Thoracic aorta (tissue), 2 donors: ENCODE results near the gene PTK7. TPM values are rescaled to one million over a fixed set of nuclear protein-coding genes. Genes with fewer than 3 reads are reported as not detected.

Experiments used
- ATAC-seq: fragments of 150-250 bp; one replicate; pipeline ENCODE4 v1.8.0; 2017; ENCODE audit warnings: low read depth; ENCODE audit not compliant: insufficient number of reproducible peaks, low FRiP score
- DNase-seq: peaks from one replicate; pipeline ENCODE4 v3.0.0-alpha.2; 2020; ENCODE audit warnings: low spot score
- H3K27ac ChIP-seq, 2 donors: fragments of 200-600 bp; sonication (generic); 1 replicate in 1 of 2; 2 replicates in 1 of 2; pipeline ENCODE4 v1.5.1; 2016; ENCODE audit warnings: mild to moderate bottlenecking in 2 of 2, moderate library complexity in 2 of 2
- H3K27me3 ChIP-seq: fragments of 200-600 bp; sonication (generic); replicated peaks from 2 replicates; pipeline ENCODE4 v1.6.0; 2016; ENCODE audit warnings: mild to moderate bottlenecking; ENCODE audit not compliant: insufficient read depth
- H3K36me3 ChIP-seq: fragments of 200-600 bp; sonication (generic); one replicate; pipeline ENCODE4 v1.5.1; 2016
- H3K4me1 ChIP-seq, 2 donors: fragments of 200-600 bp; sonication (generic); 1 replicate in 1 of 2; 2 replicates in 1 of 2; pipeline versions ENCODE4 v1.5.1 to v1.6.0; 2016; ENCODE audit warnings: low read depth in 2 of 2, mild to moderate bottlenecking in 1 of 2; ENCODE audit not compliant: control insufficient read depth in 1 of 2
- H3K4me3 ChIP-seq: fragments of 200-600 bp; sonication (generic); 2 replicates; pipeline ENCODE4 v1.5.1; 2016; ENCODE audit warnings: mild to moderate bottlenecking
- H3K9me3 ChIP-seq: fragments of 200-600 bp; sonication (generic); 2 replicates; pipeline ENCODE4 v1.5.1; 2016
- total RNA-seq, 2 donors: library from RNA; depleted of rRNA; stranded (reverse); fragments of >200 nt; gene quantifications; one replicate each; pipeline versions ENCODE4 v1.1.0 to v1.2.3, GENCODE V29; 2016
- TF ChIP-seq, protein P1 (sequence below): fragments of 200-600 bp; sonication (generic); IDR thresholded peaks from one replicate; pipeline ENCODE4 v1.5.1; 2019; ENCODE audit warnings: antibody characterized with exemption

Gene PTK7
- total RNA-seq, 2 donors from 2014 or later, result 4.5 to 6.8 TPM

DNA sequence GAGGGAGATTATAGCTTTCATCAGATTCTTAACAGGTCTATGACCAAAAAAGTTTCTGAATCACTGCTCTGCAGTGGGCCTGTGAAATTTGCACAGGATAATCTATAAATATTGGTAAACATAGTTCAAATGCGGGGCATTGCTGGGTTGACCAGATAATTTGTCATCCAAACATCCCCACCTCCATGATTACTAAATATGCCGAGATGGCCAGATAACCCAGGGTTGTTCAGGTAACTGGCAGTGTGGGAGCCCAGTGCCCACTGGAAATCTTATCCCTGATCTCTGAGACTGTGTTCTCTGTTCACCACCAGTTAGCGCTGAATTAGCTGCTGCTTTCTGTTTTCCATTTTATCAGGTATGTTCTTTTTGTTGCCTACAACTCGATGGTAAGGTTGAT is 21.4 kb downstream of the PTK7 start:
- TF ChIP-seq, protein P1, sequence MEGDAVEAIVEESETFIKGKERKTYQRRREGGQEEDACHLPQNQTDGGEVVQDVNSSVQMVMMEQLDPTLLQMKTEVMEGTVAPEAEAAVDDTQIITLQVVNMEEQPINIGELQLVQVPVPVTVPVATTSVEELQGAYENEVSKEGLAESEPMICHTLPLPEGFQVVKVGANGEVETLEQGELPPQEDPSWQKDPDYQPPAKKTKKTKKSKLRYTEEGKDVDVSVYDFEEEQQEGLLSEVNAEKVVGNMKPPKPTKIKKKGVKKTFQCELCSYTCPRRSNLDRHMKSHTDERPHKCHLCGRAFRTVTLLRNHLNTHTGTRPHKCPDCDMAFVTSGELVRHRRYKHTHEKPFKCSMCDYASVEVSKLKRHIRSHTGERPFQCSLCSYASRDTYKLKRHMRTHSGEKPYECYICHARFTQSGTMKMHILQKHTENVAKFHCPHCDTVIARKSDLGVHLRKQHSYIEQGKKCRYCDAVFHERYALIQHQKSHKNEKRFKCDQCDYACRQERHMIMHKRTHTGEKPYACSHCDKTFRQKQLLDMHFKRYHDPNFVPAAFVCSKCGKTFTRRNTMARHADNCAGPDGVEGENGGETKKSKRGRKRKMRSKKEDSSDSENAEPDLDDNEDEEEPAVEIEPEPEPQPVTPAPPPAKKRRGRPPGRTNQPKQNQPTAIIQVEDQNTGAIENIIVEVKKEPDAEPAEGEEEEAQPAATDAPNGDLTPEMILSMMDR, result no peak

DNA sequence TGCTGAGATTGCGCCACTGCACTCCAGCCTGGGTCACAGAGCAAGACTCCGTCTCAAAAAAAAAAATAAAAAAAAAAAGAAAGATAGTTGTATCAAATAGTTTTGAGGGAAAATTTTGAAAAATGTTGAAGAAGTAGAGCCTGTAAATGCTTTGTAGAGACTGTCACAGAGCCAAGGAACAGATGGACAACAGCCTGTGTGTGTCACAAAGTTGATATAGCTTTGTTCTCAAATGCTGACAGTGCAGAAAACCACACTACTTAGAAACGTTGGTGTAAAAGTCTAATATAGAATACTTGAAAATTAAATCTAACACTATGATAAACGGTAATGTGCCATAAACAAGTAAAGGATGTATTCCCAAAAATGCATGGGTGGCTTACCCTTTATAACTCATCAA is 25.4 kb downstream of the PTK7 start:
- Histone ChIP-seq H3K36me3 (no peaks in the 10 kb centered on the region), H3K27ac (no peak overlapping the region), H3K4me3 (no peak overlapping the region), H3K9me3 (no peaks in the 10 kb centered on the region), H3K4me1 (peaks cover 0 to 9% of the 10 kb centered on the region in 2 donors), H3K27me3 (no peaks in the 10 kb centered on the region)
- TF ChIP-seq, protein P1, result no peak
- DNase-seq (no peak), ATAC-seq (no peak)

More for the DNA sequence above, 21.4 kb downstream of the PTK7 start:
- Histone ChIP-seq H3K4me3 (no peak overlapping the region), H3K4me1 (peaks cover 0 to 15% of the 10 kb centered on the region in 2 donors), H3K36me3 (no peaks in the 10 kb centered on the region), H3K9me3 (no peaks in the 10 kb centered on the region), H3K27me3 (no peaks in the 10 kb centered on the region), H3K27ac (no peak overlapping the region)
- ATAC-seq (no peak), DNase-seq (no peak)

DNA sequence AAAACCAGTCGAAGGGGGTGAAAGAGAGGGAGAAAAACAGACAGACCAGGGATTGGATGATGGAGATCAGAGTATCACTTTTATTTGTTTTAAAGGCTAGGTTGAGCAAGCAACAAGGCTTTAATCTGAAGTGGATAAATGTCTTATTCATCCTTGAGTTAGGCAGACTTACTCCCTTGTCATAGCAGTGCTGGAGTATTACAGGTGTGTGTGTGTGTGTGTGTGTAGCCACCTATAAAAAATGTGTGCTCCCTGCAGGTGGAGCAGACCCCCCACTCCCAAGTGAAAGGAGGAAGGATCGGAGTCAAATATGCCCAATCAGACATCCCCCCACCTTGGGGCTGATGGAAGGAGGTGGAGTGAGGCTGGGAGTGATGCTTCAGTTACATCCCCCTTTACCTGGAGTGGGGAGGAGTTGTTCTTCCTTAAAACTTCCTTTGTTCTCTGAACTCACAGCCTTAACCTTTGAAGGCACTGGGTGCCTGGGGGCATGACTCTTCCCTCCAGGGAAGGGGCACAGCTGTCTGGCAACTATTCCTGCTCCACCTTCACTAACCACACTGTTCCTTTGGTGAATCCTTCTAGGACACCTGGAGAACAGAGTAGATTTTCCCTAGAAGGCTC is 27.3 kb downstream of the PTK7 start:
- Histone ChIP-seq H3K4me1 (no peaks in the 10 kb centered on the region), H3K27me3 (no peaks in the 10 kb centered on the region), H3K27ac (no peak overlapping the region), H3K36me3 (no peaks in the 10 kb centered on the region), H3K9me3 (no peaks in the 10 kb centered on the region), H3K4me3 (no peak overlapping the region)
- TF ChIP-seq, protein P1, result no peak
- DNase-seq (no peak), ATAC-seq (no peak)

DNA sequence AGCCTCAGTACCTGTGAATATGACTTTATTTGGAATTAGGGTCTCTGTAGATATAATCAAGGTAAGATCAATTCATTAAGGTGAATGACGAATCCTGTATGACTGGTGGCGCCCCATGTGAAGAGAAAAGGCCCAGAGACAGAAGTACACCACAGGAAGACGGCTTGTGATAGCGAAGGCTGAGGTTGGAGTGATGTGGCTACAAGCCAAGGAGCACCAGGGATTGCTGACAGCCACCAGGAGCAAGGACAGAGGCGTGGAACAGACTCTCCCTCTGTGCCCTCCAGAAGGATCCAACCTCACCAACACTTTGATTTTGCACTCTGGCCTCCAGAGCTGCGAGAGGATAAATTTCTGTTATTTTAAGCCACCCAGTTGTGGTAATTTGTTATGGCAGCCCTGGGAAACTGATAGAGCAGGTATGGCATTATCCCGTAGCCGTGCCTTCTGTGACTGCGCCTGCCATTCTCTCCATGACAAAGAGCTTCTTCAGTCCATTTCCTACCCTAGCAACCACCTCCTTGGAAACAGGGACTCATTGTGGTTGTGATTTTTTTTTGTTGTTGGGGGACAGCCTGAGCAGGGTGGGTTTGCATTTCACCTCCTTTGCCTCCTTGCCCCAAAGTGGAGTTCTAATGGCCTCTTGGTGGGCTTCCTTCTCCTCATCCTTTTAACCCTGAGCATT is 29.6 kb downstream of the PTK7 start:
- TF ChIP-seq, protein P1, result no peak
- Histone ChIP-seq H3K27me3 (no peaks in the 10 kb centered on the region), H3K27ac (no peak overlapping the region), H3K4me3 (no peak overlapping the region), H3K36me3 (no peaks in the 10 kb centered on the region), H3K9me3 (no peaks in the 10 kb centered on the region), H3K4me1 (no peaks in the 10 kb centered on the region)
- DNase-seq, result no peak
- no peak for ATAC-seq

DNA sequence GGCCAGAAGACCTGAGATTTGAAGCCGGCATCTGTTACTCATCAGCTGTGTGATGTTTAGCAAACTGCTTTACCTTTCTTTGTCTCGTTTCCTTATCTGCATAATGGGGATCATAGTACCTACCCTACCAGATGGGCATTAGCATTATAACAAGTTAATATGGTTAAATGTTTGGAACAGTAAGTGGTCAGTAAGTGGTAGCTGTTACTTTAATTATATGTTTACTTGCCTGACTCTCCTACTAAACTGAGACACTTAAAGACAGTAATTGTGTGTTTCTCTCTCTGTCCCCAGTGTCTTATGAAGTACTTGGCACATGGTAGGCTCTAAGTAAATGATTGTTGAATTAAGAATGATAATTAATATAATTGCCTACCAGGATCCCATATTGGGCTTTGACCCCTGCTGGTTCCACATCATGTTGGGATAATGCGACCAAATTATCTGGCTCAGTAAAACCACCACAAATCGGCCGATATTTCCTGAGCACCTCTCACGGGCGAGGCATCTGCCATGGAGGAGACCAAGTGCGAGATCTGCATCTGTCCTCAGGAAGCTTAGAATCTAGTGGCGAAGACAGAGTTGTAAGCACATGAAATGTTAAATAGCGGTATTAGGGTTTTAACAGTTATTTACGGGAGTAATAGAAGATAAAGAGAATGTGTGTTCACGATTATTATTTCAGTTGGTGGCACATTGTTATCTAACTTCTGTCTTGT is 31.4 kb downstream of the PTK7 start:
- no peaks in the 10 kb centered on the region for H3K9me3 ChIP-seq
- no peak overlapping the region for H3K4me3 ChIP-seq
- ATAC-seq, result no peak
- H3K4me1 ChIP-seq, result no peaks in the 10 kb centered on the region
- no peaks in the 10 kb centered on the region for H3K27me3 ChIP-seq
- no peak for DNase-seq
- H3K36me3 ChIP-seq, result no peaks in the 10 kb centered on the region
- TF ChIP-seq, protein P1, result no peak
- no peak overlapping the region for H3K27ac ChIP-seq
